Renal cortex interstitium (tissue), 11 donors: ENCODE data around the gene HOXD3. TPM values are rescaled to one million over a fixed set of nuclear protein-coding genes. Genes with fewer than 3 reads are reported as not detected.

Experiments
- DNase-seq, 11 donors: peaks; one replicate each; pipeline ENCODE4 v3.0.0-alpha.2; 2013; ENCODE audit warnings: low read depth in 9 of 11, low spot score in 4 of 11; ENCODE audit errors: extremely low read depth in 1 of 11
- polyA plus RNA-seq, 3 donors: library from polyadenylated mRNA; unstranded; fragments of 120-200 nt; gene quantifications; one replicate each; pipeline ENCODE4 v1.2.1, GENCODE V29; 2013; ENCODE audit not compliant: insufficient read length in 3 of 3

Gene HOXD3
- polyA plus RNA-seq, 3 donors: 25.3 to 30.3 (median 26.5) TPM

- DNase-seq: no peak
Observed at GRCh38 chr2:176145085-176145969, 11.8 kb upstream of the HOXD3 start.

DNA sequence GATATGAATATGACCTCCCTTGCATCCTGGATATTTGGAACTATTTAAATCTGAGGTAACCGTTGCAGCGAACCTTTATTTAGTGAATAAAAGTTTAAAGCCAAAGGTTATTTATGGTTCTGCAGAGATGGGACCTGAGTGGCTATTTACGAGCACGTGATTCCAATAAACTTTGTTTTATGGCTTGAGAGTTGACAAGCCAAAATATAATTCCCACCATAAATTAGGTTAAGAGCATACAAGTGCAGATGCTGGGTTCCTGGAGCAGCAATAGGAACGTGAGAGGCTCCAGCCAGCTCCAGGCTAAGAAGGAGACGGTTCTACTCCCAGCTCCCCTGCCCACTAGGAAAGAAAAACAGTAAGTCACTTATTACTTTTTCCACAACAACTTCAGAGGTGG, 11.0 kb upstream of the HOXD3 start:
- peak in 2 of 11 donors; percentile 64 to 71 for DNase-seq

- DNase-seq: no peak
Observed at GRCh38 chr2:176146645-176147044, 10.5 kb upstream of the HOXD3 start.

DNA sequence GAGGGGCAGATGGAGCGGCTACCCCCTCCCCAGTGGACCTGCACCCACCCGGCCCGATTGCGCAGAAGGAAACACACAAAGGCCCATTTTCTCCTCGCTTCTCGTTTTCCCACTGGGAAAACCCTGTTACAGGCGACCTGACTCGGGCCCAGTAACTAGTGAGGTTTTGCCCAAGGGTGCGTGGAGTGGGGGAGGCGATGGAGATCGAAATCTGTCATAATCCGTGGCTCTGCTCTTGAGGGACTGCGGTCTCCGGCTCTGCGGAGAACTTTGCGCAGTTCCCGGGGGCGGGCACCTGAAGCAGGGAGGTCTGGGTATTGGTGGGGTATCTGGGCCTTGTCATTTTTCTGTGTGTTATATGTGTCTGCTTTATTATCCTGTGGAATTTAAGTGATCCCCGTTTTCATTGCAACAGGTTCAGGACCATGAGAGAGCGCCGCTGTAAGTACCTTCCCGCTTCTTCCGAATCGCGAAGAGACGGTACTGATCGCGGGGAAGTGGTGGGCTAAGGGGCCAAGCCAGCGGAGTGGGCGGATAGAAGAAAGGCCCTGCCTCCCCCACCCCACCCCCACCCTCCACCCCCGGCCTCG, 9.8 kb upstream of the HOXD3 start:
- no peak for DNase-seq

GRCh38 chr2:176147800-176148496, 9.2 kb upstream of the HOXD3 start:
- no peak for DNase-seq

DNA sequence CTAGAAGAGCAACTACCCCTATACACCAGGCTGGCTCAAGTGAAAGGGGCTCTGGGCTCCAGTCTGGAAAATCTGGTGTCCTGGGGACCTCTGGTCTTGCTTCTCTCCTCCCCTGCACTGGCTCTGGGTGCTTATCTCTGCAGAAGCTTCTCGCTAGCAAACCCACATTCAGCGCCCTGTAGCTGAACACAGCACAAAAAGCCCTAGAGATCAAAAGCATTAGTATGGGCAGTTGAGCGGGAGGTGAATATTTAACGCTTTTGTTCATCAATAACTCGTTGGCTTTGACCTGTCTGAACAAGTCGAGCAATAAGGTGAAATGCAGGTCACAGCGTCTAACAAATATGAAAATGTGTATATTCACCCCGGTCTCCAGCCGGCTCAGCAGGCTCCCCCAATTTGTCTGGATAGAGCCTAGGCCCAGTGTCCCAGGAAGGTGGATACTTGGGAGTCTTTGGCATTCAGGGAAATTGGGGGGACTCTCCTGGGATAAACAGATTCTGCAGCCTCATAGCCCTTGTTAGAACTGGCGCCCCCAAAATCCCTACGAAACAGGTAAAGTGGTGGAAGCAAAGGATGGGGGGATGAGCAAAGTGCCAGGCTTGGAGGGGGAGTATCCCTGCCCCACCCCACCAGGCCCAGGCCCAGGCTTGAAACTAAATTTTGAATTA, 8.2 kb upstream of the HOXD3 start:
- DNase-seq: no peak

DNA sequence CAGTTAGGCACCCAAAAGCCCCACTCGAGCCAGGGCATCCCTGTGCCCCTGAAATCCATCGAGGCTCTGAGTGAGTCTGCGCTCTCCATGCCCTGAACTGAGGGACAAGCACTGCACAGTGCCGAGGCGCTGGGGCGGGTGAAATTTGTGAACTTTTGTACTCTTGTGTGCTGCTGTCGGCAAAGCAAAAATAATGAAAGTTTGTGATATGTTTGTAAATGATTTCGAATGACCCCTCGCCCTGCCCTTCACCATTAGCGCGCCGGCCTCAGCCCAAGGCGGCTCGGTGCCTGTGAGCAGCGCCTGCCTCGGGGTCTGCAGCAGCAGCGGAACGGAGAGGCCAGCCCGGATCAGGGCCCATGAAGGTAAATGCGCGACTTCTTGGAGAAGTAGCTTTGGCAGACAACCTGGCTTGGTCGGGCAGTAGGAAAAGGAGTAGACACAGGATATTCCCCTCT, 7.6 kb upstream of the HOXD3 start:
- no peak for DNase-seq

DNA sequence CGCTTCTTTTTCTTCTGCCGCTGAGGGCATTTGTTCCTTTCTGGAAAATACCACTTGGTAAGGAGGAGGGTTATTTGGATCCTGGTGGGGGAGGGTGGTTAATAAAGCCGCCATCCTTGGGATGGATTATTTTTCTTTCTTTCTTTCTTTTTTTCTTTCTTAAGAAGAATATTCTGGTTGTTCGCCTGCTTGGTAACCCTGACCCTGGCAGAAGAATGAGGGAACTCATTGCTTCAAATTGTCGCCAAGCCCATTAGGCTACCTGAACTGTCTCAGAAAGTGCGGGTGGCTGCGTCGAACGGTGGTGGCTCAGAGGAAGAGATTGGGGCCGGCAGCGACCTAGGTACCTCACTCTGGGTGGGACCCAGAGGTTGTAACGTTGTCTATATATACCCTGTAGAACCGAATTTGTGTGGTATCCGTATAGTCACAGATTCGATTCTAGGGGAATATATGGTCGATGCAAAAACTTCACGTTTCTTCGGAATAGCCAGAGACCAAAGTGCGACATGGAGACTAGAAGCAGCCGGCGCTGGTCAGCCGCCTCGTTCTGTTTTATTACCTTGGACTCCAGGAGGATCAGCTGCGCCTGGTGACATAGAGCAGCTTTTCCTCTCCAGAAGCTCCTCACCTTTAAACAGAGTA, 7.0 kb upstream of the HOXD3 start:
- DNase-seq: no peak

DNA sequence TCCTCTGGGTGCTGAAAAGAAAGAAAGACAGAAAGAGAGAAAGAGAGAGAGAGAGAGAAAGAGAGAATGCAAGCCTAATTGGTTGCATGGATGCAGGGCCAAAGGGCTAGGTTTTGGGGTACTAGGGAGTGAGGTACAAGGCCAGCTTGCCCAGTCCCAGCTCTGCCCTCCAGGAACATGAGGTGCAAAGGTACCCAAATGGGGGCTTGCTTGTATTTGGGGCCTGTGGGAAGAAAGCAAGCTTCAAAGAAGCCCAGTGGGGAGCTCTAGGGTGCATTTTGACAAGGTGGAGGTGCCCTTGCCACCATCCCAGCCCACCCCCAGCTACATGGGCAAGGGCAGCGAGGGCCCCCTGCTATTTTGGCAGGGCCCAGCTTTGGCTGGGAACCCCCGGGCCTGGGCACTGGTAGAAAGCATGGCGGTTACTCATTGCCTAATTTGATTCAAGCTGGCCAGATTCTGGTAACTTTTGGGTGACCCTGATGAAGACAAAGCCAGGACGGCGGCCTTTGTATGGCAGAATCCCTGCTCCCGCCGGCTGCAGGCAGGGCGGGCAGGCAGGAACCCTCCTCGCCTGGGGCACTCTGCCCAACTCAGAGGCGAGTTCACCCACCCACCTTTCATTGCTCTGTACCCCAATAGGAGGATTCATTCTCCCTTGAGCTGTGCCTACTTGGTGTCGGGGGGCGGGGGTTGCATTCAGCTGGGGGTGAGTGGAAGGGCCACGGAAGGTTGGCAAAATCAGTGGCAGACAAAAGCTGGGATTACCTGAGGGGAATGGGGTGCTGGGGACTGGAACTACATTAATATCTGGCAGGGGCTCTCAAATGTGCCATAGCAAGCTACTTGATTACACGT, 6.3 kb upstream of the HOXD3 start:
- DNase-seq: no peak

- DNase-seq: no peak
Observed at GRCh38 chr2:176151442-176152287, 5.4 kb upstream of the HOXD3 start, which contains the start of gene HOXD4. TSS of gene HOXD4 (plus strand) at chr2:176151550. CDS start at chr2:176151634, 84 bp downstream.

GRCh38 chr2:176152350-176153181, 4.5 kb upstream of the HOXD3 start:
- peak in 1 of 11 donors; percentile 13 for DNase-seq

GRCh38 chr2:176154576-176155252, 2.4 kb upstream of the HOXD3 start:
- DNase-seq: no peak

DNA sequence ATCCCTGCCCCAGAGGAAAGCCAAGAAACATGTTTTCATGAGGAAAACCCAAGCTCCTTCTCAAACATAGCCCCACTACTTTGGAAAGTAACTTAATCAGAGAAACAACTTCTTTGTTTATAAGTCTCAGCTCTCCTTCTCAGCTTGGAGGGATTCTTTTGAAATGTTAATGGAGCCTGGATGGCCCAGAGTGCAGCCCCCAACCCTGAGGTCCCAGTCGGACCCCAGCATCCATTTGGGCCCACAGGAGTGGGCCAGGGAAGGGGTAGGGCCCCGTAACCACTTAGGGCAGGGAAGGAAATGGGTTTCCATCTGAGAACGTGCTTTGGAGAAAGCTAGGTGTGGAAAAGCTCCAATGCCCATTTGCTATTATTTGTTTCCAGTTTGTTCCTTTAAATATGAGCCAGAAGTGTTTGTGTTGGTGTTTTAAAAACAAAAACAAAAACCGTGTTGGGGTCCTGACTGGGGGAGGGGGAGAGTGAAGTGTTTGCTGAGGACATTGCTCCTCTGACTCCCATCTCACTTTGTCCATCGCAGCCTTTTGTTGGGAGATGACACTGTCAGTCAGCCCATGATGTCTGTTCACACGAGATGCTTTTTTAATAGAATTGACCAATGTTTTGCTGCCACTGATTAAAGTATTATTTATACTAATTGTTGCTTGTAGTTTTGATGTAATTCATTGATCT, 1.6 kb upstream of the HOXD3 start:
- DNase-seq: no peak

- no peak for DNase-seq
Observed at GRCh38 chr2:176156301-176156806, 753 bp upstream of the HOXD3 start.
